Measurements from ENCODE around the gene MYO3A.

MYO3A gene

GRCh38 chr10:26172131-26172530 lies 238.1 kb downstream of the MYO3A start:
- Histone ChIP-seq H3K4me1 (ENCODE audit: insufficient read depth, low read length, severe bottlenecking) (no peaks in the 10 kb centered on the region), H3F3A (ENCODE audit: insufficient read depth, low read length) (no peaks in the 10 kb centered on the region), H3K27ac (ENCODE audit: low read depth, low read length, poor library complexity, severe bottlenecking) (no peak overlapping the region), H3K4me3 (ENCODE audit: low read depth, low read length, poor library complexity, severe bottlenecking) (no peak overlapping the region), H2AFZ (ENCODE audit: low read length) (no peak overlapping the region), H3K27me3 (ENCODE audit: insufficient read depth, low read length) (no peaks in the 10 kb centered on the region), H3K9ac (ENCODE audit: low read length) (no peak overlapping the region), H3K4me2 (ENCODE audit: low read length) (no peak overlapping the region), H3K79me2 (ENCODE audit: insufficient read depth, low read length) (no peaks in the 10 kb centered on the region), H3K9me3 (ENCODE audit: low read length) (no peaks in the 10 kb centered on the region), H3K9me2 (ENCODE audit: low read depth, low read length) (no peaks in the 10 kb centered on the region), H4K20me1 (ENCODE audit: insufficient read depth, low read length) (no peaks in the 10 kb centered on the region), H3K36me3 (ENCODE audit: insufficient read depth, low read length) (no peaks in the 10 kb centered on the region)
- TF ChIP-seq CTCF (IDR thresholded peaks at IDR 0.05; ENCODE audit: low read length) (no peak), EZH2 (IDR thresholded peaks at IDR 0.05; ENCODE audit: borderline replicate concordance, low read length) (no peak)

- H3K27me3 ChIP-seq (ENCODE audit: insufficient read depth, low read length): no peaks in the 10 kb centered on the region
- H3K9ac ChIP-seq (ENCODE audit: low read length): no peak overlapping the region
- no peak for TF ChIP-seq EZH2 (IDR thresholded peaks at IDR 0.05; ENCODE audit: borderline replicate concordance, low read length)
- TF ChIP-seq CTCF (IDR thresholded peaks at IDR 0.05; ENCODE audit: low read length): no peak
- no peaks in the 10 kb centered on the region for H4K20me1 ChIP-seq (ENCODE audit: insufficient read depth, low read length)
- no peaks in the 10 kb centered on the region for H3F3A ChIP-seq (ENCODE audit: insufficient read depth, low read length)
- H3K27ac ChIP-seq (ENCODE audit: low read depth, low read length, poor library complexity, severe bottlenecking): no peak overlapping the region
- H3K4me1 ChIP-seq (ENCODE audit: insufficient read depth, low read length, severe bottlenecking): no peaks in the 10 kb centered on the region
- H3K79me2 ChIP-seq (ENCODE audit: insufficient read depth, low read length): no peaks in the 10 kb centered on the region
- H3K36me3 ChIP-seq (ENCODE audit: insufficient read depth, low read length): no peaks in the 10 kb centered on the region
- no peak overlapping the region for H2AFZ ChIP-seq (ENCODE audit: low read length)
- H3K9me3 ChIP-seq (ENCODE audit: low read length): no peaks in the 10 kb centered on the region
- H3K9me2 ChIP-seq (ENCODE audit: low read depth, low read length): no peaks in the 10 kb centered on the region
- H3K4me3 ChIP-seq (ENCODE audit: low read depth, low read length, poor library complexity, severe bottlenecking): no peak overlapping the region
- H3K4me2 ChIP-seq (ENCODE audit: low read length): no peak overlapping the region
These were observed 239.8 kb downstream of the MYO3A start for GRCh38 chr10:26173837-26174236.

- Histone ChIP-seq H3K36me3 (ENCODE audit: insufficient read depth, low read length) (no peaks in the 10 kb centered on the region), H3K9me2 (ENCODE audit: low read depth, low read length) (no peaks in the 10 kb centered on the region)
These were observed 243.3 kb downstream of the MYO3A start for GRCh38 chr10:26177341-26177740.

More at GRCh38 chr10:26177341-26177740, 243.3 kb downstream of the MYO3A start:
- Histone ChIP-seq H3K4me3 (ENCODE audit: low read depth, low read length, poor library complexity, severe bottlenecking) (no peak overlapping the region), H4K20me1 (ENCODE audit: insufficient read depth, low read length) (no peaks in the 10 kb centered on the region), H3K4me1 (ENCODE audit: insufficient read depth, low read length, severe bottlenecking) (no peaks in the 10 kb centered on the region), H3K9ac (ENCODE audit: low read length) (no peak overlapping the region), H3K27me3 (ENCODE audit: insufficient read depth, low read length) (no peaks in the 10 kb centered on the region), H3K27ac (ENCODE audit: low read depth, low read length, poor library complexity, severe bottlenecking) (no peak overlapping the region), H3K4me2 (ENCODE audit: low read length) (no peak overlapping the region), H3K9me3 (ENCODE audit: low read length) (no peaks in the 10 kb centered on the region), H3K79me2 (ENCODE audit: insufficient read depth, low read length) (no peaks in the 10 kb centered on the region), H2AFZ (ENCODE audit: low read length) (no peak overlapping the region), H3F3A (ENCODE audit: insufficient read depth, low read length) (no peaks in the 10 kb centered on the region)
- TF ChIP-seq CTCF (IDR thresholded peaks at IDR 0.05; ENCODE audit: low read length): no peak
- TF ChIP-seq EZH2 (IDR thresholded peaks at IDR 0.05; ENCODE audit: borderline replicate concordance, low read length): no peak
